VCaP (cell line): ENCODE measurements around the gene RPL29.

Experiments
- H3K27ac ChIP-seq: fragments of 450-650 bp; 2 replicates; pipeline ENCODE4 v1.5.1; 2017
- CTCF ChIP-seq: fragments of 450-650 bp; conservative IDR thresholded peaks from 2 replicates; pipeline ENCODE4 v1.5.1; 2017; ENCODE audit warnings: mild to moderate bottlenecking, moderate library complexity

The RPL29 gene

GRCh38 chr3:51953445-51953844 is 42.2 kb downstream of the RPL29 start:
- H3K27ac ChIP-seq: no peak overlapping the region
- TF ChIP-seq CTCF: no peak

- TF ChIP-seq CTCF: no peak
- H3K27ac ChIP-seq: no peak overlapping the region
Observed at GRCh38 chr3:51950899-51951298, 44.8 kb downstream of the RPL29 start.

- H3K27ac ChIP-seq: no peak overlapping the region
- no peak for TF ChIP-seq CTCF
Observed at GRCh38 chr3:51949121-51949520, 46.6 kb downstream of the RPL29 start.

- no peak overlapping the region for H3K27ac ChIP-seq
- no peak for TF ChIP-seq CTCF
Observed at GRCh38 chr3:51948016-51948580, 47.6 kb downstream of the RPL29 start.

- H3K27ac ChIP-seq: no peak overlapping the region
- no peak for TF ChIP-seq CTCF
Observed at GRCh38 chr3:51947215-51947900, 48.3 kb downstream of the RPL29 start.

- H3K27ac ChIP-seq: no peak overlapping the region
- no peak for TF ChIP-seq CTCF
Observed at GRCh38 chr3:51946796-51947195, 48.9 kb downstream of the RPL29 start.

- no peak for TF ChIP-seq CTCF
- H3K27ac ChIP-seq: no peak overlapping the region
Observed at GRCh38 chr3:51945926-51946705, 49.6 kb downstream of the RPL29 start.
